GM06990 (cell line): ENCODE results near the gene CCR5AS.

ENCODE experiments used
- DNase-seq: peaks from one replicate; pipeline ENCODE4 v3.0.0-alpha.2; 2011; ENCODE audit not compliant: insufficient read length; ENCODE audit errors: extremely low read depth
- H3K27me3 ChIP-seq: replicated peaks from 2 replicates; pipeline ENCODE4 v1.6.0; 2011; ENCODE audit warnings: low read length; ENCODE audit not compliant: control insufficient read depth, insufficient read depth
- H3K36me3 ChIP-seq: 2 replicates; pipeline ENCODE4 v1.5.1; 2011; ENCODE audit warnings: low read length; ENCODE audit not compliant: control insufficient read depth, insufficient read depth
- H3K4me3 ChIP-seq: replicated peaks from 2 replicates; pipeline ENCODE4 v1.5.1; 2011; ENCODE audit warnings: low read depth, mild to moderate bottlenecking, control low read depth, low read length
- TF ChIP-seq, protein P1 (sequence below): IDR thresholded peaks from 2 replicates; pipeline ENCODE4 v1.5.1; 2011; ENCODE audit warnings: low read length, control low read depth, mild to moderate bottlenecking, inconsistent platforms; ENCODE audit not compliant: insufficient read depth, poor library complexity, severe bottlenecking

CCR5AS gene

DNA sequence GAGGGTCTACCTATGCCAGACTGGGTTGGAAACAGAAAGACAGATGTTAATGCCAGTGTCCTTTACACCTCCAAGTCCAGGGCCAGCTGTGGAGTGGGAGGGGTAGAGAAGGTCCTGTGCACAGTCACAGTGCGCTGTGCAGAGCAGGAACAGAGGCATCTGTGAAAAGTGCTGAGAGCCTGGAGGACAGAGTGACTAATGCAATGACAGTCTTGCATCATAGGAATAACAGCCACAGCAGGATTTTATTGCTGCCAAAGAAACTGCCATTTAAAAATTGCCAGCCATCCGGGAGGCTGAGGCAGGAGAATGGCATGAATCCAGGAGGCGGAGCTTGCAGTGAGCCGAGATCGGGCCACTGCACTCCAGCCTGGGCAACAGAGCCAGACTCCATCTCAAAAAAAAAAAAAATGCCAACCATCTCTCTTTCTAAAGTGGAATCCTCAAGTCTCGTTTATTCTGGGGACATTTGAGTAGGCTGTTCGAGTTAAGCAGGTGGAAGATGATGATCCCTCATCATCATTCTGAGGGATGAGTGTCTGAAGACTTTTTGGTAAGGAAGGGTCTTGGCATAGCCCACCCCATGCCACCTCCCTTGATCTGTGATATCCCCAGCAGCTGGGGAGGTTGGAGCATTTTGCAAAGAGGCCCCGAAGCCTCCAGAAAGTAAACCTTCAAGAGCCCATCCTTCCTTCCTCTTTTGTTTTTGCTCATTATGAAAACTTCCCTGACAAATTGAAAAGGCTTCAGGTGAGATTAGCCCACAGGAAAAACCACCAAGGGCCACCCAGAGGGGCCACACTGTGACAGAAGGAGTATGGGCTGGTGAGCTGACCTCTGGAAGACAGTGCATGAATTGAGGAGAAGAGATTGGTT is 45.2 kb downstream of the CCR5AS start:
- DNase-seq: no peak
- H3K27me3 ChIP-seq: no peaks in the 10 kb centered on the region; the same call in 1 of the 2 replicates
- no peaks in the 10 kb centered on the region for H3K36me3 ChIP-seq
- H3K4me3 ChIP-seq: no peak overlapping the region
- TF ChIP-seq, protein P1, sequence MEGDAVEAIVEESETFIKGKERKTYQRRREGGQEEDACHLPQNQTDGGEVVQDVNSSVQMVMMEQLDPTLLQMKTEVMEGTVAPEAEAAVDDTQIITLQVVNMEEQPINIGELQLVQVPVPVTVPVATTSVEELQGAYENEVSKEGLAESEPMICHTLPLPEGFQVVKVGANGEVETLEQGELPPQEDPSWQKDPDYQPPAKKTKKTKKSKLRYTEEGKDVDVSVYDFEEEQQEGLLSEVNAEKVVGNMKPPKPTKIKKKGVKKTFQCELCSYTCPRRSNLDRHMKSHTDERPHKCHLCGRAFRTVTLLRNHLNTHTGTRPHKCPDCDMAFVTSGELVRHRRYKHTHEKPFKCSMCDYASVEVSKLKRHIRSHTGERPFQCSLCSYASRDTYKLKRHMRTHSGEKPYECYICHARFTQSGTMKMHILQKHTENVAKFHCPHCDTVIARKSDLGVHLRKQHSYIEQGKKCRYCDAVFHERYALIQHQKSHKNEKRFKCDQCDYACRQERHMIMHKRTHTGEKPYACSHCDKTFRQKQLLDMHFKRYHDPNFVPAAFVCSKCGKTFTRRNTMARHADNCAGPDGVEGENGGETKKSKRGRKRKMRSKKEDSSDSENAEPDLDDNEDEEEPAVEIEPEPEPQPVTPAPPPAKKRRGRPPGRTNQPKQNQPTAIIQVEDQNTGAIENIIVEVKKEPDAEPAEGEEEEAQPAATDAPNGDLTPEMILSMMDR: no peak

- DNase-seq: peak; percentile 20
- TF ChIP-seq, protein P1: peak; percentile 12
Measured at GRCh38 chr3:46360907-46361306, 46.0 kb downstream of the CCR5AS start.

DNA sequence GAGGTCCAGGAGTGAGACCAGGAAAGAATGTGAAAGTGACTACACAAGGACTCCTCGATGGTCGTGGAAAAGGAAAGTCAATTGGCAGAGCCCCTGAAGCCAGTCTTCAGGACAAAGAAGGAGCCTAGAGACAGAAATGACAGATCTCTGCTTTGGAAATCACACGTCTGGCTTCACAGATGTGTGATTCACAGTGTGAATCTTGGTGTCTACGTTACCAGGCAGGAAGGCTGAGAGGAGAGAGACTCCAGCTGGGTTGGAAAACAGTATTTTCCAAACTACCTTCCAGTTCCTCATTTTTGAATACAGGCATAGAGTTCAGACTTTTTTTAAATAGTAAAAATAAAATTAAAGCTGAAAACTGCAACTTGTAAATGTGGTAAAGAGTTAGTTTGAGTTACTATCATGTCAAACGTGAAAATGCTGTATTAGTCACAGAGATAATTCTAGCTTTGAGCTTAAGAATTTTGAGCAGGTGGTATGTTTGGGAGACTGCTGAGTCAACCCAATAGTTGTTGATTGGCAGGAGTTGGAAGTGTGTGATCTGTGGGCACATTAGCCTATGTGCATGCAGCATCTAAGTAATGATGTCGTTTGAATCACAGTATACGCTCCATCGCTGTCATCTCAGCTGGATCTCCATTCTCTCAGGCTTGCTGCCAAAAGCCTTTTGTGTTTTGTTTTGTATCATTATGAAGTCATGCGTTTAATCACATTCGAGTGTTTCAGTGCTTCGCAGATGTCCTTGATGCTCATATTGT is 47.0 kb downstream of the CCR5AS start:
- Histone ChIP-seq H3K36me3 (no peaks in the 10 kb centered on the region), H3K27me3 (no peaks in the 10 kb centered on the region), H3K4me3 (no peak overlapping the region)
- TF ChIP-seq, protein P1: no peak
- peak; percentile 37 for DNase-seq

More at GRCh38 chr3:46360907-46361306, 46.0 kb downstream of the CCR5AS start:
- no peaks in the 10 kb centered on the region for H3K36me3 ChIP-seq
- H3K4me3 ChIP-seq: no peak overlapping the region
- no peaks in the 10 kb centered on the region for H3K27me3 ChIP-seq

DNA sequence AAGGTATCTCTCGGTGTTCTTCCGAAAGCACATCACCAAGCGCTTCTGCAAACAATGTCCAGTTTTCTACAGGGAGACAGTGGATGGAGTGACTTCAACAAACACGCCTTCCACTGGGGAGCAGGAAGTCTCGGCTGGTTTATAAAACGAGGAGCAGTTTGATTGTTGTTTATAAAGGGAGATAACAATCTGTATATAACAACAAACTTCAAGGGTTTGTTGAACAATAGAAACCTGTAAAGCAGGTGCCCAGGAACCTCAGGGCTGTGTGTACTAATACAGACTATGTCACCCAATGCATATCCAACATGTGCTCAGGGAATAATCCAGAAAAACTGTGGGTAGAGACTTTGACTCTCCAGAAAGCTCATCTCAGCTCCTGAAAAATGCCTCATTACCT is 48.4 kb downstream of the CCR5AS start:
- DNase-seq: no peak
- Histone ChIP-seq H3K27me3 (no peaks in the 10 kb centered on the region), H3K4me3 (no peak overlapping the region), H3K36me3 (no peaks in the 10 kb centered on the region)
- TF ChIP-seq, protein P1: no peak

DNA sequence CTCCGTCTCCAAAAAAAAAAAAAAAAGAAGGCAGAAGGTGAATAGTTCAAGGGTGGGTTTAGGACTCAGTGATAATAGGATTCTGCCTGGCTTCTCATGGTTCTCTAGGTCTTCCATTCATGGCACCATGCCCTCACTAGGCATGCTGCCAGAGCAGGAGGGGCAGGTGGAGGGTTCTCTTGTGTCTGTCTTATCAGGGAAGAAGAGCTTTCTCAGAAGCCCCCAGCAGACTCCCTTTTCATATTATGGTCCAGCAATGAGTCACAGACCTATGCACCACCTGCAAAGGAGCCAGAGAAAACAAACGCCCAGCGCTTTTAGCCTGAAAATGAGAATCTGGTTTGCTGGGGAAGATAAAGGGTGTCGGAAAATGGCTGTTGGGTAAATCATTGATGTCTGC is 50.0 kb downstream of the CCR5AS start:
- Histone ChIP-seq H3K36me3 (no peaks in the 10 kb centered on the region), H3K4me3 (no peak overlapping the region), H3K27me3 (no peaks in the 10 kb centered on the region)
- TF ChIP-seq, protein P1: no peak
- no peak for DNase-seq
